PFSK-1 (cell line): ENCODE measurements around the gene NFKBIL1.

ENCODE experiments used
- FOXP2 ChIP-seq: optimal IDR thresholded peaks from 2 replicates; pipeline ENCODE3; 2011; ENCODE audit warnings: borderline replicate concordance, control low read depth, inconsistent platforms; ENCODE audit not compliant: insufficient read depth; ENCODE audit errors: extremely low read length, extremely low read depth
- POLR2AphosphoS5 ChIP-seq: IDR thresholded peaks from 2 replicates; pipeline ENCODE4 v1.6.1; 2012; ENCODE audit warnings: low read depth, mild to moderate bottlenecking, control low read depth, low read length, moderate library complexity
- SIN3A ChIP-seq: IDR thresholded peaks from 2 replicates; pipeline ENCODE4 v1.6.1; 2012; ENCODE audit warnings: mild to moderate bottlenecking, low read length, moderate library complexity, borderline replicate concordance; ENCODE audit not compliant: insufficient read depth
- TAF1 ChIP-seq: IDR thresholded peaks from 2 replicates; pipeline ENCODE4 v1.6.1; 2012; ENCODE audit warnings: low read length, control low read depth, borderline replicate concordance; ENCODE audit not compliant: insufficient read depth
- TF ChIP-seq, protein P1 (sequence below), 2 experiments: IDR thresholded peaks; 2 replicates each; pipeline versions ENCODE4 v1.6.1 to v1.8.0; 2011 to 2012; ENCODE audit warnings: low read depth in 2 of 2, low read length in 2 of 2, control low read depth in 1 of 2, inconsistent platforms in 1 of 2, mild to moderate bottlenecking in 1 of 2, moderate library complexity in 1 of 2; ENCODE audit not compliant: insufficient read depth in 1 of 2

DNA sequence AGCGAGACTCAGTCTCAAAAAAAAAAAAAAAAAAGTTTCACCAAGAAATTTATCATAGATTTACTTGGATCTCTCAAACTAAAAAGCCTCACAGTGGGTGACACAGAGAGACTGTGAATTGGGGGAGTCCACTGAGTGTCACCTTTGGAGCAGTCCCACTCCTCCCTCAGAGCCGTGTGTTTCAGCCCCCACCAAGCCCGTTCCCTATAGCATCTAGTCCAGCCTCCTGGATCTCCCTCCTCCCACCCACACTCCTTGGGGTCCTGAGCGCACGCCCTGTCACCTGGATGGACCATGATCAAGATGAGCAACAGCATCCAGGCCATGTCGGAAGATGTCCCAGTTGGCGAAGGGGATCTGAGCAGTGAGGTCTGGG is 45.0 kb downstream of the NFKBIL1 start:
- no peak for TF ChIP-seq POLR2AphosphoS5
- TF ChIP-seq, protein P1, sequence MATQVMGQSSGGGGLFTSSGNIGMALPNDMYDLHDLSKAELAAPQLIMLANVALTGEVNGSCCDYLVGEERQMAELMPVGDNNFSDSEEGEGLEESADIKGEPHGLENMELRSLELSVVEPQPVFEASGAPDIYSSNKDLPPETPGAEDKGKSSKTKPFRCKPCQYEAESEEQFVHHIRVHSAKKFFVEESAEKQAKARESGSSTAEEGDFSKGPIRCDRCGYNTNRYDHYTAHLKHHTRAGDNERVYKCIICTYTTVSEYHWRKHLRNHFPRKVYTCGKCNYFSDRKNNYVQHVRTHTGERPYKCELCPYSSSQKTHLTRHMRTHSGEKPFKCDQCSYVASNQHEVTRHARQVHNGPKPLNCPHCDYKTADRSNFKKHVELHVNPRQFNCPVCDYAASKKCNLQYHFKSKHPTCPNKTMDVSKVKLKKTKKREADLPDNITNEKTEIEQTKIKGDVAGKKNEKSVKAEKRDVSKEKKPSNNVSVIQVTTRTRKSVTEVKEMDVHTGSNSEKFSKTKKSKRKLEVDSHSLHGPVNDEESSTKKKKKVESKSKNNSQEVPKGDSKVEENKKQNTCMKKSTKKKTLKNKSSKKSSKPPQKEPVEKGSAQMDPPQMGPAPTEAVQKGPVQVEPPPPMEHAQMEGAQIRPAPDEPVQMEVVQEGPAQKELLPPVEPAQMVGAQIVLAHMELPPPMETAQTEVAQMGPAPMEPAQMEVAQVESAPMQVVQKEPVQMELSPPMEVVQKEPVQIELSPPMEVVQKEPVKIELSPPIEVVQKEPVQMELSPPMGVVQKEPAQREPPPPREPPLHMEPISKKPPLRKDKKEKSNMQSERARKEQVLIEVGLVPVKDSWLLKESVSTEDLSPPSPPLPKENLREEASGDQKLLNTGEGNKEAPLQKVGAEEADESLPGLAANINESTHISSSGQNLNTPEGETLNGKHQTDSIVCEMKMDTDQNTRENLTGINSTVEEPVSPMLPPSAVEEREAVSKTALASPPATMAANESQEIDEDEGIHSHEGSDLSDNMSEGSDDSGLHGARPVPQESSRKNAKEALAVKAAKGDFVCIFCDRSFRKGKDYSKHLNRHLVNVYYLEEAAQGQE (IDR thresholded peaks at IDR 0.05; ENCODE audit: insufficient read depth in 1 of 2, low read depth in 2 of 2, low read length in 2 of 2) = no peak
- no peak for TF ChIP-seq SIN3A
- no peak for TF ChIP-seq TAF1
- TF ChIP-seq FOXP2 = no peak
